Mesothelial cell of epicardium (in vitro differentiated cells): ENCODE measurements around the gene CPTP. TPM values are rescaled to one million over a fixed set of nuclear protein-coding genes. Genes with fewer than 3 reads are reported as not detected.

ENCODE experiments used
- DNase-seq, 2 experiments: peaks; one replicate each; pipeline ENCODE4 v3.0.0; 2021; ENCODE audit warnings: low spot score in 2 of 2; ENCODE audit not compliant: unreplicated experiment in 2 of 2
- H3K27ac Mint-ChIP-seq: 2 replicates; pipeline ENCODE4 v1.8.0; 2021; ENCODE audit warnings: mixed read lengths
- H3K27me3 Mint-ChIP-seq: 2 replicates; pipeline ENCODE4 v1.8.0; 2021; ENCODE audit warnings: low read depth, mixed read lengths
- H3K36me3 Mint-ChIP-seq: 2 replicates; pipeline ENCODE4 v1.8.0; 2021; ENCODE audit warnings: mixed read lengths
- H3K4me1 Mint-ChIP-seq: 2 replicates; pipeline ENCODE4 v1.8.0; 2021; ENCODE audit warnings: mixed read lengths
- H3K4me3 Mint-ChIP-seq: 2 replicates; pipeline ENCODE4 v1.8.0; 2021; ENCODE audit warnings: mild to moderate bottlenecking, moderate library complexity, mixed read lengths
- H3K9me3 Mint-ChIP-seq: 2 replicates; pipeline ENCODE4 v1.8.0; 2021; ENCODE audit warnings: mixed read lengths
- CTCF ChIP-seq: fragments of 200-600 bp; sonication (generic); IDR thresholded peaks from one replicate; pipeline ENCODE4 v1.5.0; 2021; ENCODE audit warnings: antibody characterized with exemption; ENCODE audit not compliant: unreplicated experiment
- total RNA-seq: library from RNA; stranded (reverse); gene quantifications from 3 replicates; pipeline ENCODE4 v1.2.1, GENCODE V29; 2021

The CPTP gene
- total RNA-seq, 1 donor from 2014 or later: 17.8 TPM

- peaks cover 3% of the 10 kb centered on the region for H3K4me1 Mint-ChIP-seq
- H3K9me3 Mint-ChIP-seq: no peaks in the 10 kb centered on the region
- H3K27ac Mint-ChIP-seq: no peak overlapping the region
- no peak for DNase-seq
- H3K4me3 Mint-ChIP-seq: no peak overlapping the region
- TF ChIP-seq CTCF: no peak
- no peaks in the 10 kb centered on the region for H3K36me3 Mint-ChIP-seq
- no peaks in the 10 kb centered on the region for H3K27me3 Mint-ChIP-seq
Measured at GRCh38 chr1:1332031-1332755, 7.6 kb downstream of the CPTP start.

- H3K27me3 Mint-ChIP-seq: no peaks in the 10 kb centered on the region
- H3K36me3 Mint-ChIP-seq: no peaks in the 10 kb centered on the region
- no peak overlapping the region for H3K27ac Mint-ChIP-seq
- no peak for DNase-seq
- H3K9me3 Mint-ChIP-seq: no peaks in the 10 kb centered on the region
- TF ChIP-seq CTCF: no peak
- peaks cover 3% of the 10 kb centered on the region for H3K4me1 Mint-ChIP-seq
- H3K4me3 Mint-ChIP-seq: no peak overlapping the region
Measured at GRCh38 chr1:1332774-1333480, 8.3 kb downstream of the CPTP start.

- Mint-ChIP-seq H3K27me3 (no peaks in the 10 kb centered on the region), H3K27ac (no peak overlapping the region), H3K4me1 (peaks cover 3% of the 10 kb centered on the region), H3K9me3 (no peaks in the 10 kb centered on the region), H3K36me3 (peaks cover 2% of the 10 kb centered on the region), H3K4me3 (no peak overlapping the region)
- TF ChIP-seq CTCF: no peak
- no peak for DNase-seq
Measured at GRCh38 chr1:1333551-1334241, 9.1 kb downstream of the CPTP start.

- H3K4me1 Mint-ChIP-seq: peaks cover 3% of the 10 kb centered on the region
- no peak for DNase-seq
- H3K4me3 Mint-ChIP-seq: no peak overlapping the region
- TF ChIP-seq CTCF: no peak
- H3K36me3 Mint-ChIP-seq: peaks cover 6% of the 10 kb centered on the region
- no peaks in the 10 kb centered on the region for H3K9me3 Mint-ChIP-seq
- H3K27me3 Mint-ChIP-seq: no peaks in the 10 kb centered on the region
- no peak overlapping the region for H3K27ac Mint-ChIP-seq
Measured at GRCh38 chr1:1334835-1335234, 10.2 kb downstream of the CPTP start.

GRCh38 chr1:1335283-1335682 is 10.7 kb downstream of the CPTP start:
- Mint-ChIP-seq H3K4me1 (peaks cover 3% of the 10 kb centered on the region), H3K27me3 (no peaks in the 10 kb centered on the region), H3K27ac (no peak overlapping the region), H3K9me3 (no peaks in the 10 kb centered on the region), H3K4me3 (no peak overlapping the region), H3K36me3 (peaks cover 7% of the 10 kb centered on the region)
- no peak for TF ChIP-seq CTCF
- no peak for DNase-seq
